ENCODE data around the gene GOLGA6A. TPM values are rescaled to one million over a fixed set of nuclear protein-coding genes. Genes with fewer than 3 reads are reported as not detected.

The GOLGA6A gene
- polyA plus RNA-seq, 4 donors, result 0.01 to 0.12 TPM; not detected in 2

DNA sequence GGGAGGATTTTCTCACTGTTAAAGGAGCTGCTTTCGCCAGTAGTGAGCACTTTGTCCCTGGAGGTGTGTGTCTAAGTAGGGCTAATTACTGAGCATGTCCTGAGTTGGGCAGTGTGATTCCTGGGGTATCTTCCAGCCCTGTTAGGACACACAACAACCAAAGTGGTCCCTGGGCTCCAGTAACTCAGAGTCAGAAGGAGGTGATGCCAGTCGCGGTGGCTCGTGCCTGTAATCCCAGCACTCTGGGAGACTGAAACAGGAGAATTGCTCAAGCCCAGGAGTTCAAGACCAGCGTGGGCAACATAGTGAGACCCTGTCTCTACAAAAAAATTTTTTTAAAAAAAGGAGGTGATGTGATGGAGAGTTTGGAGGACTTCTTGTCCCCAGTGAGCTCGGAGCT lies 50.3 kb downstream of the GOLGA6A start:
- DNase-seq, result no peak
- Histone ChIP-seq H3K4me3 (ENCODE audit: low read depth in 1 of 3, low read length in 3 of 3) (no peak overlapping the region), H3K27ac (ENCODE audit: low read depth in 1 of 3, low read length in 2 of 3) (no peak overlapping the region), H3K4me1 (ENCODE audit: control insufficient read depth in 3 of 3, insufficient read depth in 2 of 3, low read depth in 1 of 3, low read length in 2 of 3) (no peaks in the 10 kb centered on the region), H3K9me3 (ENCODE audit: control insufficient read depth in 2 of 2, insufficient read depth in 1 of 2, low read depth in 1 of 2, low read length in 1 of 2) (no peaks in the 10 kb centered on the region), H3K36me3 (ENCODE audit: control insufficient read depth in 3 of 3, insufficient read depth in 2 of 3, low read depth in 1 of 3, low read length in 3 of 3) (peaks cover 11 to 61% (median 34%) of the 10 kb centered on the region in 3 donors), H3K27me3 (ENCODE audit: control insufficient read depth in 3 of 3, insufficient read depth in 3 of 3, low read length in 3 of 3) (no peaks in the 10 kb centered on the region)
- WGBS, 3 donors, result 95 to 98% (median 98%) methylated on average over 6 of the region's 6 CpGs
- FAIRE-seq, result no peak

DNA sequence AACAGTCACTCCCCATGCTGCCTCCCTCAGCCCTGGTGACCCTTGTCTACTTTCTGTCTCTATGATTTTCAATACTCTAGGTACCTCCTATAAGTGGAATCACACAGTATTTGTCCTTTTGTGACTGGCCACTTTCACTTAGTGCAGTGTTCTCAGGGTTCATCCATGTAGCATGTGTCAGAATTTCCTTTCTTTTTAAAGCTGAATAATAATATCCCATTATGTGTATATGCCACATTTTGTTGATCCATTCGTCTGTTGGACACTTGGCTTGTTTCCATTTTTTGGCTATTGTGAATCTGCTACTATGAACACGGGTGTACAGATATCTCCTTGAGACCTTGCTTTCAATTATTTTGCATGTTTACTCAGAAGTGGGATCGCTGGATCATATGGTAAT lies 53.7 kb downstream of the GOLGA6A start:
- no peak for DNase-seq
- Histone ChIP-seq H3K27me3 (ENCODE audit: control insufficient read depth in 3 of 3, insufficient read depth in 3 of 3, low read length in 3 of 3) (no peaks in the 10 kb centered on the region), H3K9me3 (ENCODE audit: control insufficient read depth in 2 of 2, insufficient read depth in 1 of 2, low read depth in 1 of 2, low read length in 1 of 2) (no peaks in the 10 kb centered on the region), H3K4me1 (ENCODE audit: control insufficient read depth in 3 of 3, insufficient read depth in 2 of 3, low read depth in 1 of 3, low read length in 2 of 3) (no peaks in the 10 kb centered on the region), H3K4me3 (ENCODE audit: low read depth in 1 of 3, low read length in 3 of 3) (no peak overlapping the region), H3K27ac (ENCODE audit: low read depth in 1 of 3, low read length in 2 of 3) (no peak overlapping the region), H3K36me3 (ENCODE audit: control insufficient read depth in 3 of 3, insufficient read depth in 2 of 3, low read depth in 1 of 3, low read length in 3 of 3) (peaks cover 13 to 55% (median 29%) of the 10 kb centered on the region in 3 donors)
- WGBS, 3 donors, result 65 to 70% (median 68%) methylated on average over 3 of the region's 3 CpGs
- no peak for FAIRE-seq

GRCh38 chr15:74027688-74028087 lies 54.7 kb downstream of the GOLGA6A start:
- Histone ChIP-seq H3K27ac (ENCODE audit: low read depth in 1 of 3, low read length in 2 of 3) (no peak overlapping the region), H3K4me3 (ENCODE audit: low read depth in 1 of 3, low read length in 3 of 3) (no peak overlapping the region), H3K27me3 (ENCODE audit: control insufficient read depth in 3 of 3, insufficient read depth in 3 of 3, low read length in 3 of 3) (no peaks in the 10 kb centered on the region), H3K4me1 (ENCODE audit: control insufficient read depth in 3 of 3, insufficient read depth in 2 of 3, low read depth in 1 of 3, low read length in 2 of 3) (no peaks in the 10 kb centered on the region), H3K9me3 (ENCODE audit: control insufficient read depth in 2 of 2, insufficient read depth in 1 of 2, low read depth in 1 of 2, low read length in 1 of 2) (no peaks in the 10 kb centered on the region), H3K36me3 (ENCODE audit: control insufficient read depth in 3 of 3, insufficient read depth in 2 of 3, low read depth in 1 of 3, low read length in 3 of 3) (peaks cover 13 to 54% (median 29%) of the 10 kb centered on the region in 3 donors)
- FAIRE-seq, result no peak
- 68 to 80% (median 79%) methylated on average over 3 of the region's 3 CpGs for WGBS, 3 donors
- DNase-seq, result no peak

DNA sequence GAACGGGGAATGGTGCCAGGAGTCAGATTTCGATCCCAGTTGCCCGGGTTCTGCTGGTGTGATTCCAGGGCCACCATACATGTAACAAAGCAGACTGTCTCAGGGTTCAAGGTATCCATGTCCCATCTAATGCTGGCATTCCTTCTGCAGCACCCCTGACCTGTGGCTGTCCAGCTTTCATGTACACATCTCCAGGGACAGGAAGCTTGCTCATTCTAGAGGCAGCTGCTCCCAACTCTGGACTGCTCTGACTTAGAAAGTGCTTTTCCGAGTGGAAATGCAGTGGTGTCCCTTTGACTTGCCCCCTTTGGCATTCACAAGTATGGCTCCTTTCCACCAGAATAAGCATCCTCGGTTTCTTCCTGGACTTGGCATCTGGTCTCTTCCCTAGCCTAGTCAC lies 56.9 kb downstream of the GOLGA6A start:
- peaks cover 13 to 52% (median 30%) of the 10 kb centered on the region in 3 donors for H3K36me3 ChIP-seq (ENCODE audit: control insufficient read depth in 3 of 3, insufficient read depth in 2 of 3, low read depth in 1 of 3, low read length in 3 of 3)
- H3K9me3 ChIP-seq (ENCODE audit: control insufficient read depth in 2 of 2, insufficient read depth in 1 of 2, low read depth in 1 of 2, low read length in 1 of 2), result no peaks in the 10 kb centered on the region
- WGBS, 3 donors, result 72 to 94% (median 78%) methylated on average over 5 of the region's 5 CpGs
- H3K27ac ChIP-seq (ENCODE audit: low read depth in 1 of 3, low read length in 2 of 3), result no peak overlapping the region
- H3K4me3 ChIP-seq (ENCODE audit: low read depth in 1 of 3, low read length in 3 of 3), result no peak overlapping the region
- DNase-seq, result no peak
- no peaks in the 10 kb centered on the region for H3K27me3 ChIP-seq (ENCODE audit: control insufficient read depth in 3 of 3, insufficient read depth in 3 of 3, low read length in 3 of 3)
- FAIRE-seq, result no peak
- no peaks in the 10 kb centered on the region for H3K4me1 ChIP-seq (ENCODE audit: control insufficient read depth in 3 of 3, insufficient read depth in 2 of 3, low read depth in 1 of 3, low read length in 2 of 3)

DNA sequence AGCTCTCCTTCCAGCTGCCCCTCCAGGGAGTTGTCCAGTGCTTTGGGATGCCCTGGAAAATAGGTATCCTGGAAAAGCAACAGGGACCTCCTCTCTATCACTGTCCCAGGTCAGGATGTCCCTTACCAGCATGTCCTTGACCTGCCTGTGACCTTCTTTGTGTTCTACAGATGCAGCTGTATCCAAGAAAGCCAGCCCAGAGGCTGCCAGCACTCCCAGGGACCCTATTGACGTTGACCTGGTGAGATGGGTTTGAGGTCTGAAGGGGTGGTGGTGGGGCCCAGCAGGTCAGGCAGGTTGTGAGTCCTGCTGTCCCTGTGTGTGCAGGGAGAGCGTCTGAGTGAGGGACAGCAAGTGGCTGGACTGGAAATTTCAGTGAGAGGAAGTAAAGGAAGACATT lies 57.7 kb downstream of the GOLGA6A start:
- Histone ChIP-seq H3K27ac (ENCODE audit: low read depth in 1 of 3, low read length in 2 of 3) (no peak overlapping the region), H3K9me3 (ENCODE audit: control insufficient read depth in 2 of 2, insufficient read depth in 1 of 2, low read depth in 1 of 2, low read length in 1 of 2) (no peaks in the 10 kb centered on the region), H3K27me3 (ENCODE audit: control insufficient read depth in 3 of 3, insufficient read depth in 3 of 3, low read length in 3 of 3) (no peaks in the 10 kb centered on the region), H3K4me3 (ENCODE audit: low read depth in 1 of 3, low read length in 3 of 3) (no peak overlapping the region), H3K36me3 (ENCODE audit: control insufficient read depth in 3 of 3, insufficient read depth in 2 of 3, low read depth in 1 of 3, low read length in 3 of 3) (peaks cover 13 to 48% (median 25%) of the 10 kb centered on the region in 3 donors), H3K4me1 (ENCODE audit: control insufficient read depth in 3 of 3, insufficient read depth in 2 of 3, low read depth in 1 of 3, low read length in 2 of 3) (no peaks in the 10 kb centered on the region)
- 32 to 79% (median 49%) methylated on average over 2 of the region's 2 CpGs for WGBS, 3 donors
- no peak for DNase-seq
- FAIRE-seq, result no peak

DNA sequence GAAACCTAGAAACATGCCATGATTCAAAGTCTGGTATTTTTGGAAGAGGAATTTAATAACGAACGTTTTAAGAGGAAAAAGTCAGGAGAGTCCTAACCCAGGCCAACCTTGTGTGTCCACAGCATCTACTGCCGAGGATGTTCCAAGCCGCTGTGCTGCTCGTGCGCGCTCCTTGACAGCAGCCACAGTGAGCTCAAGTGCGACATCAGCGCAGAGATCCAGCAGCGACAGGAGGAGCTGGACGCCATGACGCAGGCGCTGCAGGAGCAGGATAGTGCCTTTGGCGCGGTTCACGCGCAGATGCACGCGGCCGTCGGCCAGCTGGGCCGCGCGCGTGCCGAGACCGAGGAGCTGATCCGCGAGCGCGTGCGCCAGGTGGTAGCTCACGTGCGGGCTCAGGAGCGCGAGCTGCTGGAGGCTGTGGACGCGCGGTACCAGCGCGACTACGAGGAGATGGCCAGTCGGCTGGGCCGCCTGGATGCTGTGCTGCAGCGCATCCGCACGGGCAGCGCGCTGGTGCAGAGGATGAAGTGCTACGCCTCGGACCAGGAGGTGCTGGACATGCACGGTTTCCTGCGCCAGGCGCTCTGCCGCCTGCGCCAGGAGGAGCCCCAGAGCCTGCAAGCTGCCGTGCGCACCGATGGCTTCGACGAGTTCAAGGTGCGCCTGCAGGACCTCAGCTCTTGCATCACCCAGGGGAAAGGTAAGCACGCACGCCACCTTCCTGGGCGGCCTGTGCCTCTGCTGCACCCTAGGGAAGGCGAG lies 59.5 kb downstream of the GOLGA6A start:
- 96 to 98% (median 96%) methylated on average over 66 of the region's 66 CpGs for WGBS, 3 donors
- Histone ChIP-seq H3K9me3 (ENCODE audit: control insufficient read depth in 2 of 2, insufficient read depth in 1 of 2, low read depth in 1 of 2, low read length in 1 of 2) (no peaks in the 10 kb centered on the region), H3K4me1 (ENCODE audit: control insufficient read depth in 3 of 3, insufficient read depth in 2 of 3, low read depth in 1 of 3, low read length in 2 of 3) (no peaks in the 10 kb centered on the region), H3K27me3 (ENCODE audit: control insufficient read depth in 3 of 3, insufficient read depth in 3 of 3, low read length in 3 of 3) (no peaks in the 10 kb centered on the region), H3K36me3 (ENCODE audit: control insufficient read depth in 3 of 3, insufficient read depth in 2 of 3, low read depth in 1 of 3, low read length in 3 of 3) (peaks cover 13 to 53% (median 25%) of the 10 kb centered on the region in 3 donors), H3K27ac (ENCODE audit: low read depth in 1 of 3, low read length in 2 of 3) (no peak overlapping the region), H3K4me3 (ENCODE audit: low read depth in 1 of 3, low read length in 3 of 3) (no peak overlapping the region)
- no peak for FAIRE-seq
- no peak for DNase-seq

Other genes starting within 250 kb of the GOLGA6A start
- not detected for gene TBC1D21, start 209.0 kb downstream of the GOLGA6A start, polyA plus RNA-seq
- gene LOXL1, start 156.1 kb downstream of the GOLGA6A start, polyA plus RNA-seq, result 1 to 10 TPM; 2.2 to 7.2 (median 4.9) TPM
- gene STOML1, start 90.3 kb downstream of the GOLGA6A start, polyA plus RNA-seq, result 10 to 100 TPM in 1 of 4 donors, 1 to 10 TPM in 3; 7.8 to 22.1 (median 8.7) TPM
- 10 to 100 TPM; 16.5 to 31.1 (median 26.1) TPM for gene PML, start 87.8 kb downstream of the GOLGA6A start, polyA plus RNA-seq
- 1 to 10 TPM in 2 of 4 donors, under 1 TPM in 1, not detected in 1; 0.54 to 5.7 (median 1.1) TPM for gene ISLR2, start 48.0 kb upstream of the GOLGA6A start, polyA plus RNA-seq
- gene ISLR, start 91.2 kb upstream of the GOLGA6A start, polyA plus RNA-seq, result 10 to 100 TPM in 2 of 4 donors, 1 to 10 TPM in 1, under 1 TPM in 1; 0.45 to 10.5 (median 5.6) TPM
- 1 to 10 TPM in 1 of 4 donors, under 1 TPM in 1, not detected in 2; 0.27 to 8.4 TPM for gene STRA6, start 120.2 kb upstream of the GOLGA6A start, polyA plus RNA-seq
- 1 to 10 TPM in 1 of 4 donors, under 1 TPM in 1, not detected in 2; 0.01 to 1.1 TPM for gene CCDC33, start 153.8 kb upstream of the GOLGA6A start, polyA plus RNA-seq

Measured in small intestine (tissue), 7 donors.